Common myeloid progenitor, CD34-positive (primary cell): ENCODE measurements around the gene HDHD5.

Source experiments
- CTCF ChIA-PET: fragments of 350-600 bp; sonication (Branson Sonifier 250); formaldehyde crosslinking; loops from one replicate; lab custom pipeline; 2021; ENCODE audit warnings: antibody characterized with exemption; lab: Charles Lee
- POLR2A ChIA-PET: fragments of 350-600 bp; sonication (Branson Sonifier 250); formaldehyde crosslinking; loops from one replicate; lab custom pipeline; 2021; ENCODE audit warnings: antibody characterized with exemption; lab: Charles Lee
- DNase-seq, 3 donors: peaks; one replicate each; pipeline versions ENCODE4 v3.0.0 to v3.0.0-alpha.2; 2013
- H3K27ac ChIP-seq, 2 experiments: 1 replicate in 1 of 2; 2 replicates in 1 of 2; pipeline ENCODE4 v1.7.0; 2013; ENCODE audit warnings: inconsistent platforms in 2 of 2, low read length in 2 of 2, mild to moderate bottlenecking in 2 of 2, low read depth in 1 of 2, moderate library complexity in 1 of 2; ENCODE audit not compliant: severe bottlenecking in 2 of 2, insufficient read depth in 1 of 2, poor library complexity in 1 of 2
- H3K27me3 ChIP-seq, 5 experiments: replicated peaks in 2 of 5; 1 replicate in 3 of 5; 2 replicates in 2 of 5; pipeline versions ENCODE4 v1.6.1 to v1.7.0; 2013; ENCODE audit warnings: low read length in 4 of 5, mild to moderate bottlenecking in 2 of 5, moderate library complexity in 2 of 5, inconsistent platforms in 1 of 5; ENCODE audit not compliant: insufficient read depth in 5 of 5, control insufficient read depth in 4 of 5
- H3K36me3 ChIP-seq, 4 experiments: 1 replicate in 2 of 4; 2 replicates in 2 of 4; pipeline versions ENCODE4 v1.6.1 to v1.7.0; 2013; ENCODE audit warnings: low read length in 3 of 4, control low read depth in 1 of 4, mild to moderate bottlenecking in 1 of 4; ENCODE audit not compliant: control insufficient read depth in 4 of 4, insufficient read depth in 4 of 4
- H3K4me1 ChIP-seq, 4 experiments: 1 replicate in 3 of 4; 2 replicates in 1 of 4; pipeline versions ENCODE4 v1.6.1 to v1.7.1; 2013; ENCODE audit warnings: low read length in 3 of 4, mild to moderate bottlenecking in 3 of 4, control low read depth in 1 of 4, inconsistent platforms in 1 of 4, moderate library complexity in 1 of 4; ENCODE audit not compliant: control insufficient read depth in 4 of 4, insufficient read depth in 4 of 4; ENCODE audit errors: control extremely low read depth in 1 of 4
- H3K4me3 ChIP-seq, 7 experiments: 1 replicate in 4 of 7; 2 replicates in 3 of 7; pipeline versions ENCODE4 v1.5.1 to v1.7.0; 2013; ENCODE audit warnings: mild to moderate bottlenecking in 7 of 7, low read length in 6 of 7, moderate library complexity in 6 of 7, inconsistent platforms in 2 of 7, low read depth in 2 of 7, control low read depth in 1 of 7; ENCODE audit not compliant: insufficient read depth in 4 of 7, control insufficient read depth in 1 of 7; ENCODE audit errors: extremely low read depth in 1 of 7
- H3K9me3 ChIP-seq, 5 experiments: 1 replicate in 4 of 5; 2 replicates in 1 of 5; pipeline versions ENCODE4 v1.6.1 to v1.7.1; 2013; ENCODE audit warnings: low read length in 4 of 5, mild to moderate bottlenecking in 2 of 5, inconsistent platforms in 1 of 5, low read depth in 1 of 5, moderate library complexity in 1 of 5; ENCODE audit not compliant: control insufficient read depth in 4 of 5, insufficient read depth in 2 of 5; ENCODE audit errors: control extremely low read depth in 1 of 5
- WGBS: methylation state at CpG from one replicate; pipeline ENCODE4 v1.1.5; 2013; ENCODE audit not compliant: insufficient coverage; 5-methylcytosine and 5-hydroxymethylcytosine counted together

Gene HDHD5

DNA sequence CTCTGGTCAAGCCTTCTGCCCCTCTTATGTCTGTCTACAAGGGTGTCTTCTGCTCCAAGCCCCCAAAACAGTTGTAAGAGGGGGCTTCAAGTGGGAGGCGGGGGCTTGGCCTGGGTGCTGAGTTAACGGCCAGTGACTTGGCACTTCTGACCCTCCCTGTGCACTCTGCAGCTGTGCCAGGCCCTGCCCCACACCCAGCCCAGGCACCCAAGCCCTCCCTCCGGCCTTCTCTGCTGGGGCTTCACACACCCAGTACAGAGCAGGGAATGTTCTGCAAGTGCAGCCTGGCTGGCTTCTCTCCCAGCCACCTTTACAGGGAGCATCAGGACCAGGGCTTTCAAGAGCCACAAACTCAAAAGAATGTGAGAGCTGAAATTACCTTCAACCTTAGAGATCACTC is 41.7 kb downstream of the HDHD5 start:
- no peak for DNase-seq
- POLR2A ChIA-PET = no interaction called here
- no peak overlapping the region for H3K4me3 ChIP-seq
- CTCF ChIA-PET = interaction anchor here (1.2 to 3.0 kb wide), 5 partner anchors 10 to 55 kb away, joined by 4 to 11 read pairs (median 5); partner anchors contain the start of gene IL17RA
- H3K27me3 ChIP-seq = peaks cover 0 to 36% (median 17%) of the 10 kb centered on the region in 5 experiments
- H3K4me1 ChIP-seq = peaks cover 33 to 87% (median 73%) of the 10 kb centered on the region in 4 experiments
- no peaks in the 10 kb centered on the region for H3K9me3 ChIP-seq
- no peaks in the 10 kb centered on the region for H3K36me3 ChIP-seq
- H3K27ac ChIP-seq = no peak overlapping the region
- 63% methylated on average over 3 of the region's 3 CpGs for WGBS

DNA sequence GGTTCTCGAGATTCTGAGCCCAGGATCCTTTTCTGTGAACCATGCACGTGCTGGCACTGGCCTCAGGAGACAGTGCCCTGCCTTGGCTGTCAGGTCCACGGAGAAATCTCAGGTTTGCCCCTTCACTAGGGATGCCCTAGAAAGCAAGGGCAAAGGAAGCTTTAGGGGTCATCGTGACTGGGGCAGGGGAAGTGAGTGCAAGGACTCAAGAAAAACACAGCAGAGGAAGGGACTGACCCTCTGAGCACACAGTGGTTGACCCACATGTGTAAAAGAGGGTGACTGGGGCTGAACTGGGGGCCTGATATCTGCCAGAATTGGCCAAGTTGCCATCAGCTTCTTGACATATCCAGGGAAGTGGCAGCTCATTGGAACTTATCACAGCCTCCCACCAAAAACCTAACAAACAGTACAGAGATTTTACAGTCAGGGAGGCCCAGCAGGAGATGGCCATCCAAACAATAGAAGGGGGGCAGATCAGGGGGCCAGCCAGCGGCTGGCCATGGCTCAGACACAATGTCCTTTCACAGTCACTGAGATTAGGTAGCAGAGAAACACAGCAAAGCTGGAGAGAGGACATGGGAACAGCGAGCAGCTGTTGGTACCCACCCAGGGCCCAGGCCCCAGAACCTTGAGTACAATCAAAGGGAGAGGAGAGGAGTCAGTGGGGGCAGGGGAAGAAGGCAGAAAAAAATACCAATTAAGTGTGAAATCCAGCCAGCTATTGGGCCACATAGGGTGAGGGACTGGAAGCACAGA is 42.3 kb downstream of the HDHD5 start:
- ChIA-PET POLR2A (interaction anchor here (1.0 kb wide), 1 partner anchor 10 kb away, joined by 3 read pairs; no protein-coding TSS in a partner anchor), CTCF (interaction anchor here (0.8 to 3.0 kb wide), 7 partner anchors 8 to 55 kb away, joined by 3 to 11 read pairs (median 5); partner anchors contain the start of gene IL17RA)
- peak overlapping the region in 1 of 7 experiments; percentile 34 for H3K4me3 ChIP-seq
- no peak overlapping the region for H3K27ac ChIP-seq
- DNase-seq = no peak
- peaks cover 0 to 30% (median 11%) of the 10 kb centered on the region in 5 experiments for H3K27me3 ChIP-seq
- no peaks in the 10 kb centered on the region for H3K9me3 ChIP-seq
- 32% methylated on average over 6 of the region's 6 CpGs for WGBS
- H3K36me3 ChIP-seq = peaks cover 0 to 4% (median 0%) of the 10 kb centered on the region in 4 experiments
- peaks cover 33 to 87% (median 73%) of the 10 kb centered on the region in 4 experiments for H3K4me1 ChIP-seq

DNA sequence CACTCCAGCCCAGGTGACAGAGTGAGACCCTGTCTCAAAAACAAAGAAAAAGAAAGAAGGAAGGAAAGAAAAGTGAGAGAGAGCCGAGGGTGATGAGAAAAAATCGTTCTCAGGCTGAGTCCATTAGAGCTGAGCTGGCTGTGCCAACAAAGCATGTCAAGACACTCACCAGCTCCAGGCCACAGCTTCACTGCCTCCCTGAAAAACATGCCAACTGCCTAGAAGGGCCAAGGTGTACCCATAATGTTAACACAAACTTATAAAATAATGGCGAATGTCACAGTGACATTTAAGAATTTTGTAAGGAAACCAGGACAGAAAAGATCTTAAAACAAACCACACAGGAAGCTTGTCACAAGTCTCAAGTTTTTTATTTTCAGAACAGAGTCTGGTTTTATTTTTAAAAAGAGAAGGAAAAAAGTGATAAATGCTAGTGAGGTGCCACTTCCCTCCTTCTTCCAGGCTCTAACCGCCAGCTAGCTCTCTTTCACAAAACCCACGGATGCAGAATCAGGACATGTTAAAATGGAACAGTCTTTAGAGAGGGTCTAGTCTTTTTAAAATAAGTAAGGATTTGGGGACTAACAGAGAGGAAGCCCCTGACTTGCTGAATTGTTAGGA is 43.0 kb downstream of the HDHD5 start:
- Histone ChIP-seq H3K27me3 (peaks cover 0 to 24% (median 9%) of the 10 kb centered on the region in 5 experiments), H3K4me1 (peaks cover 33 to 85% (median 67%) of the 10 kb centered on the region in 4 experiments), H3K9me3 (no peaks in the 10 kb centered on the region), H3K27ac (no peak overlapping the region), H3K36me3 (peaks cover 0 to 11% (median 0%) of the 10 kb centered on the region in 4 experiments), H3K4me3 (peak overlapping the region in 2 of 7 experiments; percentile 21 to 34)
- peak in 2 of 3 donors; percentile 36 to 52 for DNase-seq
- POLR2A ChIA-PET = interaction anchor here (1.0 kb wide), 1 partner anchor 9 kb away, joined by 3 read pairs; no protein-coding TSS in a partner anchor
- CTCF ChIA-PET = interaction anchor here (0.8 to 3.0 kb wide), 7 partner anchors 9 to 55 kb away, joined by 3 to 11 read pairs (median 5); partner anchors contain the start of gene IL17RA
- 0% methylated on average over 2 of the region's 5 CpGs for WGBS

DNA sequence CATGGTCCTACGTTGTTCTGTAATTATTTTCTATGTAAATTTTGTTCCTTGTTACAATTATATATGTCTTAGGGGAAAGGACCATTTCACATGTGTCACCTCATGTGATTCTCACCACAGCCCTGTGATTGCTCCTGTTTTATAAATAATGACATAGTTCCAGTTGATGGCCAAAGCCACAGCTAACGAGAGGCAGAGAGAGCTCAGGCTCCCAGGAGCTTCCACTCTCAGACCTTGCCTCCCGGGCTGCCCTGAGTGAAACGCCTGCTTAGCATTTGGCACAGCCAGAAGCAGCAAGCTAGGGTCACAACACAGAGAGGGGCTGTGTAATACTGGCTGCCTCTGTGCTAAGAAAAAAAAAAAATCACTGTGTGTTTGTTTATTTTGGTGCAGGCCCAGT is 43.8 kb downstream of the HDHD5 start:
- POLR2A ChIA-PET = no interaction called here

DNA sequence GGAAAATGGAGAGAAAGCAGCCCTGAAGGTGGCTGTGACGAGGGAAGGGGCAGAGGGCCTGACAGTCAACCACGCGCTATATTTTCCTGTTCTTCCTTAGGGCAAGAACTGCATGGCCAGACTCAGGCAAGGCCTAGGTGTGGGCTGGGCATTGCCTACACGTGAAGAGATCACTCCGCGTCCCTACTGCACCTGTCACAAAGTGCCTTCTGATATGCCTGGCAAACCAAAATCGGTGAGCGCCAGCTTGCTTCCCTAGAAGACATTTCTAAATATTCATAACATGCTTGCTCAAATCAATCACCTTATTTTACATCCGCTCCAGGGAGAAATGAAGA is 44.2 kb downstream of the HDHD5 start:
- Histone ChIP-seq H3K36me3 (peaks cover 0 to 17% (median 1%) of the 10 kb centered on the region in 4 experiments), H3K27ac (no peak overlapping the region), H3K4me1 (peaks cover 33 to 80% (median 58%) of the 10 kb centered on the region in 4 experiments), H3K4me3 (no peak overlapping the region), H3K9me3 (no peaks in the 10 kb centered on the region), H3K27me3 (peaks cover 0 to 14% (median 9%) of the 10 kb centered on the region in 5 experiments)
- ChIA-PET POLR2A (no interaction called here), CTCF (interaction anchor here (0.5 to 3.0 kb wide), 5 partner anchors 8 to 843 kb away, joined by 4 to 11 read pairs (median 4); no protein-coding TSS in a partner anchor)
- no peak for DNase-seq
- WGBS = 75% methylated on average over 8 of the region's 9 CpGs

More for the DNA sequence above, 43.8 kb downstream of the HDHD5 start:
- DNase-seq = peak in 1 of 3 donors; percentile 40
- Histone ChIP-seq H3K36me3 (peaks cover 0 to 16% (median 0%) of the 10 kb centered on the region in 4 experiments), H3K4me3 (no peak overlapping the region), H3K9me3 (no peaks in the 10 kb centered on the region), H3K27me3 (peaks cover 0 to 17% (median 9%) of the 10 kb centered on the region in 5 experiments), H3K4me1 (peaks cover 33 to 84% (median 61%) of the 10 kb centered on the region in 4 experiments), H3K27ac (no peak overlapping the region)
- WGBS = 70% methylated on average over 2 of the region's 4 CpGs
- CTCF ChIA-PET = interaction anchor here (0.5 to 3.0 kb wide), 6 partner anchors 8 to 843 kb away, joined by 4 to 11 read pairs (median 4); partner anchors contain the start of gene IL17RA

DNA sequence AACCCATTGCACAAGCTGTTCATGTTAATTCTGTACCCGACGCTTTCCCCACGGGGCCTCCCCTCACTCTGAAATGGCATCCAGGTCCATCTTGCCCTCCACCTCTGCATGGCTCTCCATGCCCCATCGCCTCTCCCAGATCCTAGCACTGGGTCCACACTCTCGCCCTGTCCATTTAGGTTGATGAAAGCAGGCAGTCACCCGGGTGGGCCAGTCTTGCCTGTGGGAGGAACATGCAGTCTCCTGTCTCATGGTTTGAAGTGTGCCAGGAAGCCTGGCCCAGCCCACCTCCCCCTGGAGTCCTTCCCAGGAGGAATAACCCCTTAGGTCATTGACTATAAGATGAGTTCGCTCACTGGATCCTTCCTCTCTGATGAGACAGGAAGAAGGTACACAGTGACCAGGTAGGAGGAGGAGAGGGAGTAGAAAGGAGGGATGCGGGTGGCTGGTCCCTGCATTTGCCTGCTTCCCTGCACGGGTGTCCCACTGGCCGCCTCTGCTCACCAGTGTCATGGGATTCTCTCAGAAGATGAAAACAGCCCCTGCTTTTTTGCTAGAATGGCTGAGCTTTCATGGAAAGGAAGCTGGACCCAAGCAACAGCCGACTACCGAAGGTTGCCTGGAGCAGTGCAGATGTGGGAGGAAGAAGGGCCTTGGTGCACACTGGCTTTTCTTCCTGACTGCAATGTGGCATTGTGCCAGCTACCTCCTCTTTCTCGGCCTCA is 44.7 kb downstream of the HDHD5 start:
- ChIA-PET POLR2A (no interaction called here), CTCF (interaction anchor here (0.5 to 1.9 kb wide), 3 partner anchors 35 to 843 kb away, joined by 4 read pairs; no protein-coding TSS in a partner anchor)
- Histone ChIP-seq H3K4me3 (no peak overlapping the region), H3K27me3 (peaks cover 0 to 8% (median 4%) of the 10 kb centered on the region in 5 experiments), H3K9me3 (no peaks in the 10 kb centered on the region), H3K4me1 (peaks cover 33 to 75% (median 55%) of the 10 kb centered on the region in 4 experiments), H3K36me3 (peaks cover 0 to 23% (median 4%) of the 10 kb centered on the region in 4 experiments), H3K27ac (no peak overlapping the region)
- DNase-seq = no peak
- 79% methylated on average over 10 of the region's 13 CpGs for WGBS
